Measurements from ENCODE around the gene CCDC92.

DNA sequence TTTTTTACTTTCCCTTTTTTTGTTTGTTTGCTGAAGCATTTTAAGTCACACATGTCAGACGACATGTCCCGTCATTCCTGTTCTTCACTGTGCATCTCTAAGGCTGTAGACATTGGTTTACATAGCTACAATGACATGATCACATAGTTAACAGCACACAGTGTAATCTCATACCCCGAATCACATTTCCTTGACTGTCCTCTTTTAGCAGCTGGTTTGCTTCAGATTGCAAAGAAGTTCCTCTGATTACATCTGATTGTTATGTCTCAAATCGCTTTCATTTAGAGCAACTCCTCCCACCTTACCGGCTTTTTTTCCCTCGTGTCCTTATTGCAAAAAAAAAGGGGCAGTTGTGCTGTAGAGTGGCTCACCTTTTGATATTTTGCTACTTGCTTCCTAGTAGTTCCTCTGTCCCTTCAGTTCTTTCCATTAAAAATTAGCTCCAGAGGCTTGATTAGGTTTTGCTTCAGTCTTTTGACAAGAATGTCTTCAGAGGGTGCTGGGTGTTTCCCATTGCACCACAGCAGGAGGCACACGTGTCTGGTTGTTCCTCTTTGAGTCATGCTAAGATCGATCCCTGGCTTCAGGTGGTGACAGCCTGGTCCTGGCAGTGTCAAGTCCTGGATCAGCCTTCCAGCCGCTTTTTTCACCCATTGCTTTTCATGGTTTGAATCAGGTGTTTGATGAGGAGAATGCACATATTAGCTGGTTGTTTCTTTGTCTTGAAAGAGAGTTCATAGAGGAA lies 35.4 kb upstream of the CCDC92 start:
- TF ChIP-seq CTCF (IDR thresholded peaks at IDR 0.05; ENCODE audit: low read length), result no peak
- TF ChIP-seq EZH2phosphoT487 (IDR thresholded peaks at IDR 0.05; ENCODE audit: low read length), result no peak
